ENCODE data around the gene LONP2.

Gene LONP2

DNA sequence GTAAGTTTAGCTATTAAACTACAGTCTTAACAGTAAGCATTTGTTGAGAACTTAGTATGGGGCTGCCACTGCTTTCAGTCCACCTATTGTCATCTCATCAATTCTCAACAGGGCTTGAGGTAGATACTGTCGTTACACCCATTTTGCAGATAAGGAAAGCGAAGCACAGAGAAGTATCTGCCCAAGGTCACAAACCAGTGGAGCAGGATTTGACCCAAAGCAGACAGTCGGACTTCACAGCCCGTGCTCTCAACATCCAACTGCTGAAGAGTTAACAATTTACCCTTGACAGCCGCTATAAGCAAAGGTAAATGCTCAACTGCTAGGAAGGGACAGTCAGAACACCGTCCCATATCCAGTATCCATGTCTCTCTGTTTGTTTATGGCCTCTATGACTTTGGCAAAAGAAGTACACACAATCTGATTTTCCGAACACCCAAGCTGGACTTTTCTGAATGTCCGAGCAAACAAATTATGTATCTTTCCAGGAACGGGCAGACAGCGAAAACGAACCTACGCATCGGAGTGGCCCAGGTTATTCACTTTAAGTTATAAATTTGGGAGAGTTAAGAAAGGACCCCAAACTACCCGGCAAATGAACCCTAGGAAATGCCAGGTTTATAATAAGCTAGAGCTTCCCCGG, 139.9 kb downstream of the LONP2 start:
- DNase-seq (ENCODE audit: low read depth), result peak; percentile 46
- TF ChIP-seq, protein P1, sequence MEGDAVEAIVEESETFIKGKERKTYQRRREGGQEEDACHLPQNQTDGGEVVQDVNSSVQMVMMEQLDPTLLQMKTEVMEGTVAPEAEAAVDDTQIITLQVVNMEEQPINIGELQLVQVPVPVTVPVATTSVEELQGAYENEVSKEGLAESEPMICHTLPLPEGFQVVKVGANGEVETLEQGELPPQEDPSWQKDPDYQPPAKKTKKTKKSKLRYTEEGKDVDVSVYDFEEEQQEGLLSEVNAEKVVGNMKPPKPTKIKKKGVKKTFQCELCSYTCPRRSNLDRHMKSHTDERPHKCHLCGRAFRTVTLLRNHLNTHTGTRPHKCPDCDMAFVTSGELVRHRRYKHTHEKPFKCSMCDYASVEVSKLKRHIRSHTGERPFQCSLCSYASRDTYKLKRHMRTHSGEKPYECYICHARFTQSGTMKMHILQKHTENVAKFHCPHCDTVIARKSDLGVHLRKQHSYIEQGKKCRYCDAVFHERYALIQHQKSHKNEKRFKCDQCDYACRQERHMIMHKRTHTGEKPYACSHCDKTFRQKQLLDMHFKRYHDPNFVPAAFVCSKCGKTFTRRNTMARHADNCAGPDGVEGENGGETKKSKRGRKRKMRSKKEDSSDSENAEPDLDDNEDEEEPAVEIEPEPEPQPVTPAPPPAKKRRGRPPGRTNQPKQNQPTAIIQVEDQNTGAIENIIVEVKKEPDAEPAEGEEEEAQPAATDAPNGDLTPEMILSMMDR (IDR thresholded peaks at IDR 0.05; ENCODE audit: control insufficient read depth, insufficient read depth, low read depth, low read length, missing control alignments), result no peak
- H3K4me3 ChIP-seq (ENCODE audit: control insufficient read depth, low read depth, low read length), result peak overlapping the region; percentile 43

DNA sequence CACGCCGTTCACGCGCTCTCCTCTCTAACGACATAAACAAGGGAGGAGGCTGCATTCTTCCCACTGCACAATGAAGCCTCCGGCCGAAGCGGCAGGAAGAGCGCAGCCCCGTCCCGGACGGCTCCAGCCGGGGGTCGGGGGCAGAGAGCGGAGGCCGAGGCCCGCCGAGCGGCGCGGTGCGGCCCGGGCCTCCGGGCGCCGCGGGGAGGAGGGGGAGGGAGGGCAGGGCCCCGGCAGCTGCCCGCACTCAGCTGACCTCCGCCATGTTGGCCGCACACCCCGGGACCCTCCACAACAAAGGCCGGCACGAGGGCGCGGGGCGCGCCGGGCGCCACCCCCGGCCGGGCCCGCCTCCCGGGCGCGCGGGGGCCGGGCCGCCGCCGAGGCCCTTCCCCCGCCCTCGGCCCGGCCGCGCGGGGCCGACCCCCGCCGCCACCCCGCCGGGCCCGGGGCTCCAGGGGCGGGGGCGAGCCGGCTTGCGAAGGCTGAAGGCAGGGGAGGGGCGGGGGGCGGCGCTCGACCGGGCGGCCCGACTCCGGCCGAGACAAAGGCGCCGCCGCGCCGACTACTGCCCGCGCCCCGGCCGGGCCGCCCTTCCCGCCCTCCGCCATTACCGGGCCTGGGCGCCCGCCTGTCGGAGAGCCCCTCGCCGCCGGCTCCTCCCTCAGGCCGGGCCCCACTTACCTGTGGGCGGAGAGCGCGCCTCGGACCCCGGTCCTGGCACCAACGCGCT, 140.6 kb downstream of the LONP2 start:
- TF ChIP-seq, protein P1 (IDR thresholded peaks at IDR 0.05; ENCODE audit: control insufficient read depth, insufficient read depth, low read depth, low read length, missing control alignments), result no peak
- no peak for DNase-seq (ENCODE audit: low read depth)
- H3K4me3 ChIP-seq (ENCODE audit: control insufficient read depth, low read depth, low read length), result peak overlapping the region; percentile 43

DNA sequence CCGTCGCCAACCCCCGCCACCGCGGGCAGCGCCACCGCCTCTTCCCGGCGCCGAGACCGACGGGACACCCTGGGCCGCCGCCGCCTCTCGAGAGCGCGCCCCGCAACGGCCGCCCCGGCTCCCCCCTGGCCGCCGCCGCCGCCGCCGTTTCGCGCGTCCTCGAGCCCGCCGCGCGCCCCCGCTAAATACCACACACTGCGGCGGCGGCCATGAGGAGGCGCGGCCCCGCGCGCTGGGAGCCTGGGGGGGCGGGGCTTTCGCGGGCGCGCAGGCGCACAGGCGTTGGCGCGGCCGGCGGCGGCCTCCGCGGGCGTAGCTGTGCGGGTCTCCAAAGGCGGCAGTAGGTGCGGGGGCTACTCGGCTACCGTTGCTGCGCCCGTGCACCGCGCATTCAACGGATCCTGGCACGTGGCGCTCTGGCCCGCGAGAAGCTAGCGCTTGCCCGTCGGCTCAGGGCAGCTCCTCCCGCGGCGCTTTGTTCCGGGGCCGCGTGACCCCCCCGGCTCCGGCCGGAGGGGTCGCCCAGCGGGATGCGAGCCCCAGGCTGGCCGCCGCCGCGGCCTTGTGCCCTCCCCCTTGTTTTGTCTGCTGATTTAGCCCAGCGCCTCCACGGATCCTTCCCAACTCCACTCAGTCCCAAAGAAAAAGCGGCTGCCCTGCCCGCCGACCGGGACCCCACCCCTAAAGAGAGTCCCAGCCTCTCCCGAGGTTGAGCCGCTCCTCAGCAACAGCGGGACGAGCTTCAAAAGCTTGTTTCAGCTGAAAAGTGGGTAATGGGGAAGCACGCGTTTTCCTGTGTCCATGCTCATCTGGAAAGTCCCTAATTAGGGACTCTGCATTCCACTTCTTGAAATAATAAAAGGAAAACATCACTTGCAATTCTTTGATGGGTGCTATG, 141.4 kb downstream of the LONP2 start, which contains the start of gene SIAH1:
Gene SIAH1 (minus strand): TSS at position 161 of the 898 bp plus-strand sequence. CDS start 22,985 bp downstream, outside the sequence.
- TF ChIP-seq, protein P1 (IDR thresholded peaks at IDR 0.05; ENCODE audit: control insufficient read depth, insufficient read depth, low read depth, low read length, missing control alignments), result no peak
- peak within 1 kb of the TSS; percentile 52 for H3K4me3 ChIP-seq (ENCODE audit: control insufficient read depth, low read depth, low read length)
- DNase-seq (ENCODE audit: low read depth), result peak; percentile 13

DNA sequence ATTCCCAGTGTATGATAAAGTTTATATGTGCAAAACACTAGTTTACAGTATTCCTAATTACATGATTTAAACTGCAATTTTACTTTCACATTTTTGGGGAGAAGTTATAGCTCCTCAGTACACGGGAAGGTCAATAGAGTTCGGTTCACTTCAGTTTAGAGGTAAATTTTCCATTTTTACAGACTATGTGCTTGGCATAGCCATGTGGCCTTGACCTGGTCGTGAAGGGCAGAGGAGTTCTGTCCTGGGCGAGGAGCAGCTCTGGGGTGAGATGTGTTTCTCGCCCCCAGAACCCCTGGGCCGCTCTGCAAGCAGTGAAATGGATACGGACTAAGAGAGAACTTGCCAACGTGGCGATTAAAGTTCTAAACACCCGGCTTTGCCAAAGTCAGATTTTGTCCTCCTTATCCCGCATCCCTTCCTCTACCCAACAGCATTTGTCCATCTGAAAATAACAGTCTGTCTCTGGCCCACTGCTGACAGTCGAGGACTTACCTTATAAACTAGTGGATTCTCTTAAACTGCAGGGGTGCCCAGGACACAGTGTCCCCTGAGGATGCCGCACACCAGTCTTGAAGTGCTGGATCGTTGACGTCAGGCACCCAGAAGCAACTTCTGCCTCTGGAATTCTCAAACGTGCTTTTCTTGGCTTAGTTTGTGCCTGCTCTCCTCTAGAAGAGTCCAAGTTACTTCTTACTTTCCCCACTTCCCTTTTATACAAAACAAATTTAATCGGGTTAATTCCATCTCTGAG, 142.6 kb downstream of the LONP2 start:
- TF ChIP-seq, protein P1 (IDR thresholded peaks at IDR 0.05; ENCODE audit: control insufficient read depth, insufficient read depth, low read depth, low read length, missing control alignments), result no peak
- DNase-seq (ENCODE audit: low read depth), result no peak
- no peak overlapping the region for H3K4me3 ChIP-seq (ENCODE audit: control insufficient read depth, low read depth, low read length)

DNA sequence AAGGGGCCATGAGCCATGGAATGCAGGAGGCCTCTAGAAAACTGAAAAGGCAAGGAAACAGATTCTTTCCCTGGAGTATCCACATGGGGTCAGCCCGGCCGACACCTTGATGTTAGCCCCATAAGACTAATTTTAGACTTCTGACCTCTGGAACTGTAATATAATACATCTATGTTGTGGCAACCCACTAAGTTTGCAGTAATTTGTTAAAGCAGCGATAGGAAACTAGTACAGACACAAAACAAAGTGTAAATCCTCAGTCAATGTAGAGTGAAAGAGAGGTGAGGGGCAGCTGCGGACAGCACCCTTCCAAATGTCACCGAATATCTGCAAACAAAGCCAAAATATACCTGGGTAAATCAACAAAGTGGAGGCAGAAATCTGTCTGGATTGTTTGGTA, 148.3 kb downstream of the LONP2 start:
- TF ChIP-seq, protein P1 (IDR thresholded peaks at IDR 0.05; ENCODE audit: control insufficient read depth, insufficient read depth, low read depth, low read length, missing control alignments), result no peak
- H3K4me3 ChIP-seq (ENCODE audit: control insufficient read depth, low read depth, low read length), result no peak overlapping the region
- no peak for DNase-seq (ENCODE audit: low read depth)

Measured in AG09309 (cell line).